Measurements from ENCODE around the gene AFAP1L2.

The AFAP1L2 gene, protein sequence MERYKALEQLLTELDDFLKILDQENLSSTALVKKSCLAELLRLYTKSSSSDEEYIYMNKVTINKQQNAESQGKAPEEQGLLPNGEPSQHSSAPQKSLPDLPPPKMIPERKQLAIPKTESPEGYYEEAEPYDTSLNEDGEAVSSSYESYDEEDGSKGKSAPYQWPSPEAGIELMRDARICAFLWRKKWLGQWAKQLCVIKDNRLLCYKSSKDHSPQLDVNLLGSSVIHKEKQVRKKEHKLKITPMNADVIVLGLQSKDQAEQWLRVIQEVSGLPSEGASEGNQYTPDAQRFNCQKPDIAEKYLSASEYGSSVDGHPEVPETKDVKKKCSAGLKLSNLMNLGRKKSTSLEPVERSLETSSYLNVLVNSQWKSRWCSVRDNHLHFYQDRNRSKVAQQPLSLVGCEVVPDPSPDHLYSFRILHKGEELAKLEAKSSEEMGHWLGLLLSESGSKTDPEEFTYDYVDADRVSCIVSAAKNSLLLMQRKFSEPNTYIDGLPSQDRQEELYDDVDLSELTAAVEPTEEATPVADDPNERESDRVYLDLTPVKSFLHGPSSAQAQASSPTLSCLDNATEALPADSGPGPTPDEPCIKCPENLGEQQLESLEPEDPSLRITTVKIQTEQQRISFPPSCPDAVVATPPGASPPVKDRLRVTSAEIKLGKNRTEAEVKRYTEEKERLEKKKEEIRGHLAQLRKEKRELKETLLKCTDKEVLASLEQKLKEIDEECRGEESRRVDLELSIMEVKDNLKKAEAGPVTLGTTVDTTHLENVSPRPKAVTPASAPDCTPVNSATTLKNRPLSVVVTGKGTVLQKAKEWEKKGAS

DNA sequence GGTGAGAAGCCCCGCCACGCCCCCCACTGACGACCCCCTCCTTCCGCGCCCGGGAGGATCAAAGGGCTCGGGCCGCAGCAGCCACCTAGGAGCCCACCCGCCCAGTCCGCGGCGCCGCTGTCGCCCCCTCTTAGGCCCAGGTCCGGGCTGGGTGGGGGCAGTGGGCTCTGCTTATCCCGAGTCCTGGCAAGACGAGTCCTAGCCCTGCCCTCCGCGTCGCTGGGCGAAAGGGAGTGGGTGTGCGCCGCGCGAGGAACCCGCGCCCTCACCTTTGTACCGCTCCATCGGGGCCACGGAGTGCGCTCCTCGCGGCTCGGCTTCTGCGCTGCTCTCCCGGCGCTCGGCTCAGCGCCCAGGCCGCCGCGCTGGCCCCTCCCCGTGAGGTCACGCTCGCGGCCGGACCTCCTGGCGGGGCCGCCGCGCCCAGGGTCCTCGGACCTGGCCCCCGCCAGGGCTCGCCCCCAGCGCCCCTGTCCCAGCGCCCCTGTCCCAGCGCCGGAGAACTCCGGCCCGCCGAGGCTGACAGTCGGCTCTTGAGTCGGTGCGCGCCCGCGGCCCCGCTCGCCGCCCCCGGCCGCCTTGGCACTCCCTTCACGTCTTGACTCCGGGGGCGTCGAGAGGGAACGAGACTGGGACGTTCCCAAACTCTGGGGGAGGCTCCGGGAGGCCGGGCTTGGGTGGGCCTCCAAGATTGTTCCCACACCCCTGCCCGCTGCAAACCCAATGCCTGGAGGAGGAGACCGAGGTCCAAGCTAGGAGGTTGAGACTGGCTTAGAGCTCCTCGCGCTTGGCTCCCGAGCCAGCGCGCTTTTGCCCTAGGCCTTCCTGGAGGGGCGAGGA lies at the start of gene AFAP1L2:
Gene AFAP1L2 (minus strand): TSS at position 332 of the 840 bp plus-strand sequence. CDS start 47 bp downstream, at position 285.
- Histone ChIP-seq H2AFZ (ENCODE audit: low read depth, low read length) (no peak within 1 kb of the TSS), H3K4me2 (ENCODE audit: low read length) (no peak within 1 kb of the TSS), H3K79me2 (ENCODE audit: low read length) (no peaks in the 10 kb centered on the region), H3K4me3 (ENCODE audit: low read length) (no peak within 1 kb of the TSS), H3K9ac (ENCODE audit: low read length) (no peak within 1 kb of the TSS), H3K27me3 (ENCODE audit: low read depth, low read length) (peaks cover 6% of the 10 kb centered on the region; the same call in 1 of the 2 replicates), H3K27ac (ENCODE audit: low read length) (no peak within 1 kb of the TSS), H3K9me3 (ENCODE audit: insufficient read depth, low read length) (no peaks in the 10 kb centered on the region), H3K4me1 (ENCODE audit: low read length) (no peaks in the 10 kb centered on the region), H4K20me1 (ENCODE audit: insufficient read depth, low read length) (no peaks in the 10 kb centered on the region), H3K36me3 (replicated peaks; ENCODE audit: low read depth, low read length) (no peaks in the 10 kb centered on the region)
- no peak for TF ChIP-seq EZH2phosphoT487 (IDR thresholded peaks at IDR 0.05; ENCODE audit: low read depth)
- TF ChIP-seq, protein P1, sequence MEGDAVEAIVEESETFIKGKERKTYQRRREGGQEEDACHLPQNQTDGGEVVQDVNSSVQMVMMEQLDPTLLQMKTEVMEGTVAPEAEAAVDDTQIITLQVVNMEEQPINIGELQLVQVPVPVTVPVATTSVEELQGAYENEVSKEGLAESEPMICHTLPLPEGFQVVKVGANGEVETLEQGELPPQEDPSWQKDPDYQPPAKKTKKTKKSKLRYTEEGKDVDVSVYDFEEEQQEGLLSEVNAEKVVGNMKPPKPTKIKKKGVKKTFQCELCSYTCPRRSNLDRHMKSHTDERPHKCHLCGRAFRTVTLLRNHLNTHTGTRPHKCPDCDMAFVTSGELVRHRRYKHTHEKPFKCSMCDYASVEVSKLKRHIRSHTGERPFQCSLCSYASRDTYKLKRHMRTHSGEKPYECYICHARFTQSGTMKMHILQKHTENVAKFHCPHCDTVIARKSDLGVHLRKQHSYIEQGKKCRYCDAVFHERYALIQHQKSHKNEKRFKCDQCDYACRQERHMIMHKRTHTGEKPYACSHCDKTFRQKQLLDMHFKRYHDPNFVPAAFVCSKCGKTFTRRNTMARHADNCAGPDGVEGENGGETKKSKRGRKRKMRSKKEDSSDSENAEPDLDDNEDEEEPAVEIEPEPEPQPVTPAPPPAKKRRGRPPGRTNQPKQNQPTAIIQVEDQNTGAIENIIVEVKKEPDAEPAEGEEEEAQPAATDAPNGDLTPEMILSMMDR (IDR thresholded peaks at IDR 0.05; ENCODE audit: low read depth, low read length), result no peak

DNA sequence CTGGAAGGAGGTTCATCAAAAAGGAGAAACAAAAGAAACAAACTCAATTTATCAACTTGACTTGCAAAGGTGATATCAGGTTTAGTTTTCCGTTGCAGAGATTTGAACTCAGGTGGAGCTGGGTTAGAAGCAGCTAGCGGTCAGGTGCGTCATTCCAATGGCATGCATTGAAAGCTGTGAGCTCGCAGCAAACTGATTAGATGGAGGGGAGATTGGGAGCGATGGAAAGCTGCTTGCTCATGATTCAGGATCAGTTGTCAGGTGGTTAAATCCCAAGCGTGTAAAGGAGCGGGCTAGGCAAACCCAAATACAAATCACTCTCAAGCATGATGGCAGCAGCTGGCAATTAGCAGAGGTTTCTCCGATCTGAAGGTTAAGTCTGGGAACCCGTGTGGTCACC lies 49.3 kb upstream of the AFAP1L2 start:
- H3K4me3 ChIP-seq (ENCODE audit: low read length), result no peak overlapping the region
- no peak overlapping the region for H3K27ac ChIP-seq (ENCODE audit: low read length)
- H3K4me2 ChIP-seq (ENCODE audit: low read length), result no peak overlapping the region
- no peaks in the 10 kb centered on the region for H4K20me1 ChIP-seq (ENCODE audit: insufficient read depth, low read length)
- no peaks in the 10 kb centered on the region for H3K36me3 ChIP-seq (replicated peaks; ENCODE audit: low read depth, low read length)
- no peaks in the 10 kb centered on the region for H3K27me3 ChIP-seq (ENCODE audit: low read depth, low read length)
- TF ChIP-seq EZH2phosphoT487 (IDR thresholded peaks at IDR 0.05; ENCODE audit: low read depth), result no peak
- TF ChIP-seq, protein P1 (IDR thresholded peaks at IDR 0.05; ENCODE audit: low read depth, low read length), result no peak
- H3K79me2 ChIP-seq (ENCODE audit: low read length), result no peaks in the 10 kb centered on the region
- H3K9ac ChIP-seq (ENCODE audit: low read length), result no peak overlapping the region
- no peak overlapping the region for H2AFZ ChIP-seq (ENCODE audit: low read depth, low read length)
- no peaks in the 10 kb centered on the region for H3K9me3 ChIP-seq (ENCODE audit: insufficient read depth, low read length)
- H3K4me1 ChIP-seq (ENCODE audit: low read length), result no peaks in the 10 kb centered on the region

DNA sequence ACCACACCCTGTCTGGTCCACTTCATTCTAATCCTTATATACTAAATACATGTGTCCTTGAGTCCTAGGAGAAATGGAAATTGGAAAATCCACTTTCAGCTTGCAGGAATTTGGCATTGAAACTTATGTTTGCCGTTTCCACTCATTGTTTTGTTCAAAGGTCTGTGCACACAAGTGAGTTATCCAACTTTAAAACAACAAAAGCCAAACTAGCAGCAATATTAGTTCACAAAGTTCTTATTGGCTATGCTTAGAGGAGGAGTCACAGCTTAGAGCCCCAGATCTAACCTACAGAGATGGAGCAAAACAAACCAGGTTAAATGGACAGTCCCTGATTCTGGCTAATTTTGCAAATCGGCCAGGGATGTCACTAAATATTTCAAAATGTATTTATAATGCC lies 44.6 kb upstream of the AFAP1L2 start:
- no peak overlapping the region for H2AFZ ChIP-seq (ENCODE audit: low read depth, low read length)
- TF ChIP-seq, protein P1 (IDR thresholded peaks at IDR 0.05; ENCODE audit: low read depth, low read length), result no peak
- TF ChIP-seq EZH2phosphoT487 (IDR thresholded peaks at IDR 0.05; ENCODE audit: low read depth), result no peak
- no peaks in the 10 kb centered on the region for H3K79me2 ChIP-seq (ENCODE audit: low read length)
- no peaks in the 10 kb centered on the region for H3K9me3 ChIP-seq (ENCODE audit: insufficient read depth, low read length)
- no peak overlapping the region for H3K9ac ChIP-seq (ENCODE audit: low read length)
- H3K27me3 ChIP-seq (ENCODE audit: low read depth, low read length), result no peaks in the 10 kb centered on the region
- H3K4me3 ChIP-seq (ENCODE audit: low read length), result no peak overlapping the region
- H3K36me3 ChIP-seq (replicated peaks; ENCODE audit: low read depth, low read length), result no peaks in the 10 kb centered on the region
- no peak overlapping the region for H3K4me2 ChIP-seq (ENCODE audit: low read length)
- H3K4me1 ChIP-seq (ENCODE audit: low read length), result no peaks in the 10 kb centered on the region
- H3K27ac ChIP-seq (ENCODE audit: low read length), result no peak overlapping the region
- no peaks in the 10 kb centered on the region for H4K20me1 ChIP-seq (ENCODE audit: insufficient read depth, low read length)
